IPS-18a (cell line): ENCODE data around the gene UGT1A10.
A peak's percentile ranks its signal among the peaks of the same experiment; 100 is the strongest.

ENCODE experiments used
- H3K27ac ChIP-seq: one replicate; pipeline ENCODE4 v1.5.1; 2013; ENCODE audit warnings: low read length
- H3K27me3 ChIP-seq: one replicate; pipeline ENCODE4 v1.6.1; 2013; ENCODE audit warnings: mild to moderate bottlenecking, low read length; ENCODE audit not compliant: control insufficient read depth, insufficient read depth
- H3K36me3 ChIP-seq: one replicate; pipeline ENCODE4 v1.6.1; 2013; ENCODE audit warnings: low read depth, low read length; ENCODE audit not compliant: control insufficient read depth
- H3K4me1 ChIP-seq: one replicate; pipeline ENCODE4 v1.6.1; 2013; ENCODE audit warnings: low read depth, low read length; ENCODE audit not compliant: control insufficient read depth
- H3K4me3 ChIP-seq: one replicate; pipeline ENCODE4 v1.5.1; 2013; ENCODE audit warnings: low read length
- H3K9ac ChIP-seq: one replicate; pipeline ENCODE4 v1.6.1; 2013; ENCODE audit warnings: mild to moderate bottlenecking, low read length, moderate library complexity
- H3K9me3 ChIP-seq: one replicate; pipeline ENCODE4 v1.6.1; 2013; ENCODE audit warnings: low read depth, low read length; ENCODE audit not compliant: control insufficient read depth

UGT1A10 gene

GRCh38 chr2:233768076-233768475, 131.8 kb downstream of the UGT1A10 start:
- H3K4me1 ChIP-seq = peaks cover 9% of the 10 kb centered on the region
- H3K27me3 ChIP-seq = no peaks in the 10 kb centered on the region
- peak overlapping the region; percentile 3 for H3K27ac ChIP-seq
- no peaks in the 10 kb centered on the region for H3K36me3 ChIP-seq
- no peak overlapping the region for H3K4me3 ChIP-seq
- no peaks in the 10 kb centered on the region for H3K9me3 ChIP-seq
- no peak overlapping the region for H3K9ac ChIP-seq

- no peak overlapping the region for H3K4me3 ChIP-seq
- H3K36me3 ChIP-seq = no peaks in the 10 kb centered on the region
- no peak overlapping the region for H3K9ac ChIP-seq
- no peaks in the 10 kb centered on the region for H3K27me3 ChIP-seq
- no peaks in the 10 kb centered on the region for H3K9me3 ChIP-seq
- no peak overlapping the region for H3K27ac ChIP-seq
- peaks cover 9% of the 10 kb centered on the region for H3K4me1 ChIP-seq
Observed at GRCh38 chr2:233769260-233769659, 133.0 kb downstream of the UGT1A10 start.

GRCh38 chr2:233772153-233772552, 135.9 kb downstream of the UGT1A10 start:
- Histone ChIP-seq H3K4me3 (no peak overlapping the region), H3K27ac (no peak overlapping the region), H3K4me1 (peaks cover 9% of the 10 kb centered on the region), H3K27me3 (no peaks in the 10 kb centered on the region), H3K9me3 (no peaks in the 10 kb centered on the region), H3K36me3 (no peaks in the 10 kb centered on the region), H3K9ac (no peak overlapping the region)

- Histone ChIP-seq H3K4me3 (no peak overlapping the region), H3K9ac (no peak overlapping the region), H3K36me3 (no peaks in the 10 kb centered on the region), H3K4me1 (peaks cover 7% of the 10 kb centered on the region), H3K9me3 (no peaks in the 10 kb centered on the region), H3K27ac (no peak overlapping the region), H3K27me3 (no peaks in the 10 kb centered on the region)
Observed at GRCh38 chr2:233772583-233772982, 136.3 kb downstream of the UGT1A10 start.

GRCh38 chr2:233773854-233774253, 137.6 kb downstream of the UGT1A10 start:
- no peak overlapping the region for H3K9ac ChIP-seq
- H3K9me3 ChIP-seq = no peaks in the 10 kb centered on the region
- H3K27ac ChIP-seq = no peak overlapping the region
- H3K27me3 ChIP-seq = no peaks in the 10 kb centered on the region
- no peaks in the 10 kb centered on the region for H3K36me3 ChIP-seq
- no peak overlapping the region for H3K4me3 ChIP-seq
- H3K4me1 ChIP-seq = no peaks in the 10 kb centered on the region

- Histone ChIP-seq H3K9ac (no peak overlapping the region), H3K4me1 (no peaks in the 10 kb centered on the region), H3K27ac (no peak overlapping the region), H3K36me3 (no peaks in the 10 kb centered on the region), H3K27me3 (no peaks in the 10 kb centered on the region), H3K4me3 (no peak overlapping the region), H3K9me3 (no peaks in the 10 kb centered on the region)
Observed at GRCh38 chr2:233775414-233775813, 139.2 kb downstream of the UGT1A10 start.

GRCh38 chr2:233778030-233778429, 141.8 kb downstream of the UGT1A10 start, which contains the start of gene MROH2A:
MROH2A (plus strand) TSS chr2:233778330; CDS start chr2:233779359, 1,029 bp downstream.
- H3K36me3 ChIP-seq = no peaks in the 10 kb centered on the region
- no peak within 1 kb of the TSS for H3K27ac ChIP-seq
- H3K9me3 ChIP-seq = no peaks in the 10 kb centered on the region
- H3K4me1 ChIP-seq = no peaks in the 10 kb centered on the region
- H3K4me3 ChIP-seq = no peak within 1 kb of the TSS
- H3K27me3 ChIP-seq = no peaks in the 10 kb centered on the region
- no peak within 1 kb of the TSS for H3K9ac ChIP-seq

- Histone ChIP-seq H3K9me3 (no peaks in the 10 kb centered on the region), H3K27me3 (no peaks in the 10 kb centered on the region), H3K9ac (no peak overlapping the region), H3K27ac (no peak overlapping the region), H3K36me3 (no peaks in the 10 kb centered on the region), H3K4me1 (no peaks in the 10 kb centered on the region), H3K4me3 (no peak overlapping the region)
Observed at GRCh38 chr2:233779722-233780121, 143.5 kb downstream of the UGT1A10 start.

GRCh38 chr2:233780771-233781170, 144.5 kb downstream of the UGT1A10 start:
- H3K4me1 ChIP-seq = no peaks in the 10 kb centered on the region
- no peak overlapping the region for H3K27ac ChIP-seq
- H3K36me3 ChIP-seq = no peaks in the 10 kb centered on the region
- no peak overlapping the region for H3K9ac ChIP-seq
- H3K27me3 ChIP-seq = no peaks in the 10 kb centered on the region
- H3K9me3 ChIP-seq = no peaks in the 10 kb centered on the region
- no peak overlapping the region for H3K4me3 ChIP-seq

GRCh38 chr2:233789554-233789953, 153.3 kb downstream of the UGT1A10 start:
- Histone ChIP-seq H3K9me3 (no peaks in the 10 kb centered on the region), H3K27me3 (no peaks in the 10 kb centered on the region), H3K4me3 (no peak overlapping the region), H3K9ac (no peak overlapping the region), H3K27ac (no peak overlapping the region), H3K36me3 (no peaks in the 10 kb centered on the region), H3K4me1 (no peaks in the 10 kb centered on the region)

GRCh38 chr2:233791151-233791882, 155.1 kb downstream of the UGT1A10 start:
- Histone ChIP-seq H3K36me3 (no peaks in the 10 kb centered on the region), H3K27ac (no peak overlapping the region), H3K9ac (no peak overlapping the region), H3K4me3 (no peak overlapping the region), H3K9me3 (no peaks in the 10 kb centered on the region), H3K4me1 (no peaks in the 10 kb centered on the region), H3K27me3 (no peaks in the 10 kb centered on the region)

- Histone ChIP-seq H3K36me3 (no peaks in the 10 kb centered on the region), H3K9me3 (no peaks in the 10 kb centered on the region), H3K9ac (no peak overlapping the region), H3K4me1 (no peaks in the 10 kb centered on the region), H3K4me3 (no peak overlapping the region), H3K27ac (no peak overlapping the region), H3K27me3 (no peaks in the 10 kb centered on the region)
Observed at GRCh38 chr2:233791883-233792329, 155.7 kb downstream of the UGT1A10 start.
